BJ (cell line): ENCODE data around the gene RPAP3. TPM values are rescaled to one million over a fixed set of nuclear protein-coding genes. Genes with fewer than 3 reads are reported as not detected.

Experiments used
- CTCF ChIA-PET: fragments of 350-600 bp; formaldehyde crosslinking; extraction: SDS; loops from one replicate; lab custom pipeline; 2021; ENCODE audit warnings: antibody characterized with exemption, inconsistent platforms; lab: Yijun Ruan, JAX
- POLR2A ChIA-PET: fragments of 300-600 bp; sonication (Branson Sonifier 250); formaldehyde crosslinking; extraction: SDS; loops from one replicate; lab custom pipeline; 2021; ENCODE audit warnings: antibody characterized with exemption; lab: Charles Lee
- DNase-seq: peaks from one replicate; pipeline ENCODE4 v3.0.0-alpha.2; 2011; ENCODE audit warnings: low read depth
- H3K27me3 ChIP-seq: 2 replicates; pipeline ENCODE4 v1.6.0; 2011; ENCODE audit warnings: low read length; ENCODE audit not compliant: control insufficient read depth, insufficient read depth
- H3K36me3 ChIP-seq: 2 replicates; pipeline ENCODE4 v1.5.1; 2011; ENCODE audit warnings: low read length; ENCODE audit not compliant: control insufficient read depth, insufficient read depth
- H3K4me3 ChIP-seq: 2 replicates; pipeline ENCODE4 v1.5.1; 2011; ENCODE audit warnings: low read depth, mild to moderate bottlenecking, control low read depth, low read length
- polyA plus RNA-seq: library from polyadenylated mRNA; depleted of rRNA; stranded (reverse); fragments of >200 nt; gene quantifications from 2 replicates; pipeline ENCODE4 v1.2.3, GENCODE V29; 2011
- TF ChIP-seq, protein P1 (sequence below): IDR thresholded peaks from 2 replicates; pipeline ENCODE4 v1.5.1; 2011; ENCODE audit warnings: low read depth, mild to moderate bottlenecking, control low read depth, inconsistent platforms, low read length, moderate library complexity; ENCODE audit not compliant: insufficient read depth

Gene RPAP3
- polyA plus RNA-seq, 1 experiment = 6.1 TPM

DNA sequence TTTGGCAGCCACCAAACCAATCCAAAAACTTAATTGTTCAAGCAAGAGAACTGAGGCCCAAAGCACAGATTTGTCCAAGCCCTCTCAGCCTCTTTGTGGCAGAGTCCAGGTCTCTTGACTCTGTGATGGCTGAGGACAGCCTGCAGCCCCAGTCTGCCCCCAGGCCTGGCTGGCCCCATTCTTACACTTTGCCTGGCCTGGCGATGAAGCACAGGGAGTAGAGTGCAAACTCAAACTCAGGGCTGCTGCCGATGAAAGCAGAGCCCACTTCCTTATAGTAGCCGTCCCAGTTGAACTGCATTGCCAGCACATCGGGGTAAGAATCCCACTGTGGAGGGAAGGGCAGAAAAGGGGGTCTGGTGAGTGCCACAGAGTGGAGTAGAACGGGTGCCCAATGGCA lies 5.6 kb upstream of the RPAP3 start:
- no peak for DNase-seq
- no peaks in the 10 kb centered on the region for H3K27me3 ChIP-seq
- no peaks in the 10 kb centered on the region for H3K36me3 ChIP-seq
- ChIA-PET CTCF (interaction anchor here (1.0 to 1.4 kb wide), 4 partner anchors 68 to 238 kb away, joined by 3 to 6 read pairs (median 4); no protein-coding TSS in a partner anchor), POLR2A (interaction anchor here (0.6 kb wide), 1 partner anchor 103 kb away, joined by 3 read pairs; no protein-coding TSS in a partner anchor)
- TF ChIP-seq, protein P1, sequence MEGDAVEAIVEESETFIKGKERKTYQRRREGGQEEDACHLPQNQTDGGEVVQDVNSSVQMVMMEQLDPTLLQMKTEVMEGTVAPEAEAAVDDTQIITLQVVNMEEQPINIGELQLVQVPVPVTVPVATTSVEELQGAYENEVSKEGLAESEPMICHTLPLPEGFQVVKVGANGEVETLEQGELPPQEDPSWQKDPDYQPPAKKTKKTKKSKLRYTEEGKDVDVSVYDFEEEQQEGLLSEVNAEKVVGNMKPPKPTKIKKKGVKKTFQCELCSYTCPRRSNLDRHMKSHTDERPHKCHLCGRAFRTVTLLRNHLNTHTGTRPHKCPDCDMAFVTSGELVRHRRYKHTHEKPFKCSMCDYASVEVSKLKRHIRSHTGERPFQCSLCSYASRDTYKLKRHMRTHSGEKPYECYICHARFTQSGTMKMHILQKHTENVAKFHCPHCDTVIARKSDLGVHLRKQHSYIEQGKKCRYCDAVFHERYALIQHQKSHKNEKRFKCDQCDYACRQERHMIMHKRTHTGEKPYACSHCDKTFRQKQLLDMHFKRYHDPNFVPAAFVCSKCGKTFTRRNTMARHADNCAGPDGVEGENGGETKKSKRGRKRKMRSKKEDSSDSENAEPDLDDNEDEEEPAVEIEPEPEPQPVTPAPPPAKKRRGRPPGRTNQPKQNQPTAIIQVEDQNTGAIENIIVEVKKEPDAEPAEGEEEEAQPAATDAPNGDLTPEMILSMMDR = no peak
- H3K4me3 ChIP-seq = no peak overlapping the region

DNA sequence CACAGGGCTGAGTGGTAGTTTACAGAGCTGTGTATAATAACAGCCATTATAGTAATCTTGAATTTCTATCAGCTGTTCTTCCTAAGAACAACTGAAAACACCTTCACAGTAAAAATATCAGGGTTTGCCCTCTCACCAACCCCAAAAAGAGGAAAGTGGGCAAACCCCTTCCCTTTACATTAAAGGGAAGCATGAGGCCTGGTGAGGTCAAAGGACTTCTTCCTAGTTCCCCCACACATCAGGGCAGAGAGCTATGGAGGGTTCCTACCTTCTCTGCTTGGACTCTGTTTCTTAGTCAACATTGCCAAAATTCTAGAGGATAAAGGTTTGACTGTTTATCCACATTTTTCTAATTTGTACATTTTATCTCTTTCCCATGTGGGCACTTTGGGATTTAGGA lies 4.4 kb upstream of the RPAP3 start:
- H3K4me3 ChIP-seq = no peak overlapping the region
- TF ChIP-seq, protein P1 = no peak
- H3K36me3 ChIP-seq = no peaks in the 10 kb centered on the region
- CTCF ChIA-PET = interaction anchor here (1.3 to 2.1 kb wide), 4 partner anchors 31 to 239 kb away, joined by 3 to 8 read pairs (median 6); no protein-coding TSS in a partner anchor
- POLR2A ChIA-PET = no interaction called here
- H3K27me3 ChIP-seq = no peaks in the 10 kb centered on the region
- no peak for DNase-seq

DNA sequence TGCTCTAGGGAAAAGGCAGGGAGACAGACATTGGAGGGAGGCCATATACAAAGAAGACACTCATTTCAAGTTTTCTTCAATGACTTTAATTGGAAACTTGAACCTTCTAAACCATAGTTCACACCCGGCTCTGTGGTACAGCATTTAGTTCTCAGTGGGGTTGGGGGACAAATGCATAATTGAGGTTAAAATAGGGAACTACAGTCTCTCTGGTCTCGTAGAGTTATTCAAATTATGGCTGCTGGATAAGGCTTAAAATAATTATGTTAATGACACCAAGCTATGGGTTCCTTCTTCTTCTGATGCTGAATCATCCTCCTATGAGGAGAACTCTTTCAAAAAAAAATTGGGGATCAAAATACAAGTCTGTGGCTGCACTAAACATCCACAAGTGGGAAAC lies 3.8 kb upstream of the RPAP3 start:
- no peak for DNase-seq
- H3K27me3 ChIP-seq = no peaks in the 10 kb centered on the region
- ChIA-PET CTCF (interaction anchor here (1.3 to 2.1 kb wide), 3 partner anchors 32 to 240 kb away, joined by 3 to 8 read pairs (median 5); no protein-coding TSS in a partner anchor), POLR2A (no interaction called here)
- TF ChIP-seq, protein P1 = no peak
- no peak overlapping the region for H3K4me3 ChIP-seq
- H3K36me3 ChIP-seq = no peaks in the 10 kb centered on the region

DNA sequence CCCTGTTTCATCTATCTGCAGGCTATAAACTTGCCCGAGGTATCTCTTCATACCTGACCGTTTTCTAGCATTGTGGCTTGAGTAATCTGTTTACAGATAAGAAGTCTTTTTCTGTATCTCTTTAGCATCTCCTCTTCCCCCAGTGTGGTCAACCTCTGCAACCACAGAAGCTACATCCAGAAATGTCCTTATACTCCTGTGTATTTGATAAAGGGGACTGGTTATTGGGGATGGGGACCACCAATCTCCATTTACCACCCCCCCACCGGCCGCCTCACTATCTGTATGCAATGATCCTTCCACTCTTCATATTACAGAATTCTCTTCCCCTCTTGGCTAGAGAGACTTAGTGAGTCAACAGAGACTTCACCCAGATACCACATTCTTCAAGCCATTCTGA lies 3.4 kb upstream of the RPAP3 start:
- TF ChIP-seq, protein P1 = no peak
- POLR2A ChIA-PET = no interaction called here
- CTCF ChIA-PET = interaction anchor here (2.1 kb wide), 1 partner anchor 129 kb away, joined by 8 read pairs; no protein-coding TSS in a partner anchor

DNA sequence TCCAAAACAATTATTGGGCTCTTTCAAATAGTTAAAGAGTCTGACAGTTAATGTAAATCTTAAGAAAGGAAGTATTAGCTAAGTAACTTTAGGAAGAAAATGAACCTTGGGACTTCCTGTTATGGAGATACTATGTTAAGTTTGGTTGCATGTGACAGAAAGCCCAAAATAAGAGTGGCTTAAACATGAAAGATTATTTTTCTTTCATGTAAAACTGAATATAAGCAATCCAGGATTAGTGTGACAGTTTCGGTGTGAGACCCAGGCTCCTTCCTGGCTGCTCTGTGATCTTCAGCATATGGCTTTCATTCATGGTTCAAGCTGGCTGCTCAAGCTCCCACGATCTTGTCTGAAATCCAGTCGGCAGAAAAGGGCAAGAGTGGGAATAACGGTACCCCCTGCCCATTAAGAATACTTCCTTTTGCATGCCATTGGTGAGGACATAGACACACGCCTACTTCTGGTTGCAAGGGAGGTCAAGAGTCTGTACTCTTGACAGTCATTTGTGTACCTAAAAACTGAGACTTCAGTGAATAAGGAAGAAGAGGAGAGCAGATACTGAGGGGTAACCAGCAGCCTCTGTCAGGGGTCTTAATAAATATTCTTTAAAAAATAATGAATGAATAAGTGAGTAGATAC lies 2.2 kb upstream of the RPAP3 start:
- CTCF ChIA-PET = interaction anchor here (0.7 to 4.4 kb wide), 10 partner anchors 7 to 131 kb away, joined by 3 to 26 read pairs (median 3); no protein-coding TSS in a partner anchor
- DNase-seq = no peak
- POLR2A ChIA-PET = no interaction called here
- no peak overlapping the region for H3K4me3 ChIP-seq
- no peaks in the 10 kb centered on the region for H3K27me3 ChIP-seq
- H3K36me3 ChIP-seq = no peaks in the 10 kb centered on the region
- TF ChIP-seq, protein P1 = no peak

More for the DNA sequence above, 3.4 kb upstream of the RPAP3 start:
- no peak for DNase-seq
- Histone ChIP-seq H3K36me3 (no peaks in the 10 kb centered on the region), H3K27me3 (no peaks in the 10 kb centered on the region), H3K4me3 (no peak overlapping the region)
